Measurements from ENCODE around the gene BDKRB2.

The BDKRB2 gene

GRCh38 chr14:96231056-96231455 is 26.4 kb downstream of the BDKRB2 start:
- no peaks in the 10 kb centered on the region for H3K79me2 ChIP-seq (ENCODE audit: low read length)
- H3K4me2 ChIP-seq (ENCODE audit: low read depth, low read length): no peak overlapping the region
- no peak overlapping the region for H2AFZ ChIP-seq (ENCODE audit: low read length)
- no peaks in the 10 kb centered on the region for H3K4me1 ChIP-seq (ENCODE audit: low read length)
- no peak for DNase-seq
- H3K9me2 ChIP-seq (replicated peaks; ENCODE audit: insufficient read depth, low read length): no peaks in the 10 kb centered on the region
- H3K9me3 ChIP-seq (replicated peaks; ENCODE audit: insufficient read depth, low read length): no peaks in the 10 kb centered on the region
- H3K36me3 ChIP-seq (replicated peaks; ENCODE audit: insufficient read depth, low read length): no peaks in the 10 kb centered on the region
- H4K20me1 ChIP-seq (ENCODE audit: insufficient read depth, low read length): no peaks in the 10 kb centered on the region
- H3K4me3 ChIP-seq (ENCODE audit: low read length): no peak overlapping the region
- no peak overlapping the region for H3K27ac ChIP-seq (ENCODE audit: low read length)
- no peaks in the 10 kb centered on the region for H3F3A ChIP-seq (ENCODE audit: insufficient read depth, low read length)
- no peaks in the 10 kb centered on the region for H3K27me3 ChIP-seq (replicated peaks; ENCODE audit: insufficient read depth, low read length)
- H3K9ac ChIP-seq (ENCODE audit: low read length): no peak overlapping the region
- no peak for TF ChIP-seq EZH2phosphoT487 (IDR thresholded peaks at IDR 0.05; ENCODE audit: low read length)
- no peak for TF ChIP-seq EZH2 (optimal IDR thresholded peaks at IDR 0.05; ENCODE audit: low read depth, low read length)
- TF ChIP-seq, protein P1, sequence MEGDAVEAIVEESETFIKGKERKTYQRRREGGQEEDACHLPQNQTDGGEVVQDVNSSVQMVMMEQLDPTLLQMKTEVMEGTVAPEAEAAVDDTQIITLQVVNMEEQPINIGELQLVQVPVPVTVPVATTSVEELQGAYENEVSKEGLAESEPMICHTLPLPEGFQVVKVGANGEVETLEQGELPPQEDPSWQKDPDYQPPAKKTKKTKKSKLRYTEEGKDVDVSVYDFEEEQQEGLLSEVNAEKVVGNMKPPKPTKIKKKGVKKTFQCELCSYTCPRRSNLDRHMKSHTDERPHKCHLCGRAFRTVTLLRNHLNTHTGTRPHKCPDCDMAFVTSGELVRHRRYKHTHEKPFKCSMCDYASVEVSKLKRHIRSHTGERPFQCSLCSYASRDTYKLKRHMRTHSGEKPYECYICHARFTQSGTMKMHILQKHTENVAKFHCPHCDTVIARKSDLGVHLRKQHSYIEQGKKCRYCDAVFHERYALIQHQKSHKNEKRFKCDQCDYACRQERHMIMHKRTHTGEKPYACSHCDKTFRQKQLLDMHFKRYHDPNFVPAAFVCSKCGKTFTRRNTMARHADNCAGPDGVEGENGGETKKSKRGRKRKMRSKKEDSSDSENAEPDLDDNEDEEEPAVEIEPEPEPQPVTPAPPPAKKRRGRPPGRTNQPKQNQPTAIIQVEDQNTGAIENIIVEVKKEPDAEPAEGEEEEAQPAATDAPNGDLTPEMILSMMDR (IDR thresholded peaks at IDR 0.05; ENCODE audit: low read length): no peak

DNA sequence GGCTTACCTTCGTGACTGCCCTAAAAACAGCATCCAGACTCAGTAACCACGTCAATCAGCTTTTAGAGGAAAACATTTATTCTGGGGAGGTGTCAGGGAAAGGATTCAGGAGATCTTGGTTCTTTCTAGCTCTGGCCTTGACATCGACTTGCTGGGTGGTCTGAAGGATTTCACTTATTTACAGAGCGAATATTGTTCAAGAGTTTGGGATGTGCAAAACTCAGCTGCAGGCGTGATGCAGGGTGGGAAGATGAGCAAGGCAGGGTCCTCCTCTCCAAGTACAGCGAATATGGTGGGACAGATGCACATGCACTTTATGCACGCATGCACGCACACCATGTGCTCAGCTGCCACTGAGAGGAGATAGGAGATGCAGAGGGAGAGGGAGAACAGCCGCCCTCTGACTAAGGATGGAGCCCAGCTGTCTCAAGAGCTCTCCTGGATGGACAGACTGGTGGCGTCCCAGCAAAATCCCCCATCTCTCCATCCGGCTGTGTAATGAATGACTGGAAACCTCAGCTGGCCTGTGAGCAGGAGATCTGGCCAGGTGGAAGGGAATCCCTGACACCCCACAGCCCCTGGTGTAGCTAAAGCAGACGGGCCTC is 27.0 kb downstream of the BDKRB2 start:
- Histone ChIP-seq H3K9ac (ENCODE audit: low read length) (no peak overlapping the region), H2AFZ (ENCODE audit: low read length) (no peak overlapping the region), H3K4me2 (ENCODE audit: low read depth, low read length) (no peak overlapping the region), H3K27ac (ENCODE audit: low read length) (no peak overlapping the region), H3K9me3 (replicated peaks; ENCODE audit: insufficient read depth, low read length) (no peaks in the 10 kb centered on the region), H3K4me3 (ENCODE audit: low read length) (no peak overlapping the region), H3K79me2 (ENCODE audit: low read length) (no peaks in the 10 kb centered on the region), H3F3A (ENCODE audit: insufficient read depth, low read length) (no peaks in the 10 kb centered on the region), H3K9me2 (replicated peaks; ENCODE audit: insufficient read depth, low read length) (no peaks in the 10 kb centered on the region), H3K4me1 (ENCODE audit: low read length) (no peaks in the 10 kb centered on the region), H4K20me1 (ENCODE audit: insufficient read depth, low read length) (no peaks in the 10 kb centered on the region), H3K36me3 (replicated peaks; ENCODE audit: insufficient read depth, low read length) (no peaks in the 10 kb centered on the region), H3K27me3 (replicated peaks; ENCODE audit: insufficient read depth, low read length) (no peaks in the 10 kb centered on the region)
- TF ChIP-seq, protein P1 (IDR thresholded peaks at IDR 0.05; ENCODE audit: low read length): no peak
- TF ChIP-seq EZH2phosphoT487 (IDR thresholded peaks at IDR 0.05; ENCODE audit: low read length): no peak
- TF ChIP-seq EZH2 (optimal IDR thresholded peaks at IDR 0.05; ENCODE audit: low read depth, low read length): no peak
- DNase-seq: no peak

DNA sequence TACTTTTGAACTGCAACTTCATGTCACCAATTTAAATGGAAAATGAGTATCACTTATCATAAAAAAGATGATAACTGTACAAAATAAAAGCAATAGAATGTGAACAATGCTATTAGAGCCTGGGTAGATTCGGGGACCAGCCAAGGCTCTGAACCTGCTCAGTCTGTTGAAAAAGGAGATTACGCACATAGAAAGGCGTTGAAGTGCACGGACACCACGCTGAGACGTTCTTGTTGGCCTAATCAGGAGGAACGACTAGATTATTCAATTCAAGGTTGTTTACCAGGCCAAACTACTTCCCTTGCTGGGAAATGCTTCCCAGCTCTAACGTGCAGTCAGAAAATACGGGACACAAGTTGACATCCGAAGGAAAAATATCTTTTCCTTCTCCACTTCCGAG is 27.9 kb downstream of the BDKRB2 start:
- Histone ChIP-seq H3K9me3 (replicated peaks; ENCODE audit: insufficient read depth, low read length) (no peaks in the 10 kb centered on the region), H3F3A (ENCODE audit: insufficient read depth, low read length) (no peaks in the 10 kb centered on the region), H3K79me2 (ENCODE audit: low read length) (no peaks in the 10 kb centered on the region), H3K27me3 (replicated peaks; ENCODE audit: insufficient read depth, low read length) (no peaks in the 10 kb centered on the region), H3K27ac (ENCODE audit: low read length) (no peak overlapping the region), H3K4me3 (ENCODE audit: low read length) (no peak overlapping the region), H3K4me2 (ENCODE audit: low read depth, low read length) (no peak overlapping the region), H3K4me1 (ENCODE audit: low read length) (no peaks in the 10 kb centered on the region), H3K36me3 (replicated peaks; ENCODE audit: insufficient read depth, low read length) (no peaks in the 10 kb centered on the region), H4K20me1 (ENCODE audit: insufficient read depth, low read length) (no peaks in the 10 kb centered on the region), H3K9me2 (replicated peaks; ENCODE audit: insufficient read depth, low read length) (no peaks in the 10 kb centered on the region), H2AFZ (ENCODE audit: low read length) (no peak overlapping the region), H3K9ac (ENCODE audit: low read length) (no peak overlapping the region)
- no peak for DNase-seq
- TF ChIP-seq EZH2 (optimal IDR thresholded peaks at IDR 0.05; ENCODE audit: low read depth, low read length) (no peak), EZH2phosphoT487 (IDR thresholded peaks at IDR 0.05; ENCODE audit: low read length) (no peak)
- TF ChIP-seq, protein P1 (IDR thresholded peaks at IDR 0.05; ENCODE audit: low read length): no peak
